Eye (tissue), 1 donor: ENCODE data around the gene GRK5.
"Not testable (repeated sequence)": the region's sequence is repeated elsewhere in the genome, so short reads cannot be mapped to it uniquely, and the experiment has no call there.

Experiments used
- DNase-seq: peaks from one replicate; pipeline ENCODE4 v3.0.0-alpha.2; 2015

The GRK5 gene

GRCh38 chr10:119447823-119448546 is 240.6 kb downstream of the GRK5 start:
- DNase-seq, result no peak

GRCh38 chr10:119448628-119449584 is 241.5 kb downstream of the GRK5 start:
- DNase-seq, result no peak

GRCh38 chr10:119449760-119450461 is 242.5 kb downstream of the GRK5 start:
- DNase-seq, result no peak

GRCh38 chr10:119450606-119451299 is 243.4 kb downstream of the GRK5 start:
- no peak for DNase-seq

GRCh38 chr10:119451300-119451896 is 244.0 kb downstream of the GRK5 start:
- DNase-seq, result no peak

- DNase-seq, result no peak
Measured at GRCh38 chr10:119452396-119452795, 245.0 kb downstream of the GRK5 start.

- DNase-seq, result no peak
Measured at GRCh38 chr10:119453313-119453712, 245.9 kb downstream of the GRK5 start.

GRCh38 chr10:119454316-119454715 is 246.9 kb downstream of the GRK5 start:
- DNase-seq, result no peak

GRCh38 chr10:119454990-119455389 is 247.6 kb downstream of the GRK5 start:
- no peak for DNase-seq

GRCh38 chr10:119455609-119456434 is 248.5 kb downstream of the GRK5 start:
- no peak for DNase-seq

GRCh38 chr10:119456435-119456810 is 249.1 kb downstream of the GRK5 start:
- DNase-seq, result no peak

- DNase-seq, result no peak
Measured at GRCh38 chr10:119457966-119458766, 250.8 kb downstream of the GRK5 start.

- no peak for DNase-seq
Measured at GRCh38 chr10:119459681-119460340, 252.4 kb downstream of the GRK5 start.

- DNase-seq, result no peak
Measured at GRCh38 chr10:119460369-119461195, 253.2 kb downstream of the GRK5 start.

GRCh38 chr10:119461380-119461779 is 254.0 kb downstream of the GRK5 start:
- no peak for DNase-seq

GRCh38 chr10:119461923-119462322 is 254.6 kb downstream of the GRK5 start:
- no peak for DNase-seq

GRCh38 chr10:119462773-119463172 is 255.4 kb downstream of the GRK5 start:
- no peak for DNase-seq

GRCh38 chr10:119463195-119463594 is 255.8 kb downstream of the GRK5 start:
- DNase-seq, result not testable (repeated sequence)

- DNase-seq, result no peak
Measured at GRCh38 chr10:119465085-119465484, 257.7 kb downstream of the GRK5 start.
